ENCODE measurements around the gene EIF4B. TPM values are rescaled to one million over a fixed set of nuclear protein-coding genes. Genes with fewer than 3 reads are reported as not detected.

The EIF4B gene
- total and polyA plus RNA-seq, 2 of the 13 experiments (the other 11 are each of a cell fraction or from before 2014, with no cell fraction given): 416 to 548 TPM

DNA sequence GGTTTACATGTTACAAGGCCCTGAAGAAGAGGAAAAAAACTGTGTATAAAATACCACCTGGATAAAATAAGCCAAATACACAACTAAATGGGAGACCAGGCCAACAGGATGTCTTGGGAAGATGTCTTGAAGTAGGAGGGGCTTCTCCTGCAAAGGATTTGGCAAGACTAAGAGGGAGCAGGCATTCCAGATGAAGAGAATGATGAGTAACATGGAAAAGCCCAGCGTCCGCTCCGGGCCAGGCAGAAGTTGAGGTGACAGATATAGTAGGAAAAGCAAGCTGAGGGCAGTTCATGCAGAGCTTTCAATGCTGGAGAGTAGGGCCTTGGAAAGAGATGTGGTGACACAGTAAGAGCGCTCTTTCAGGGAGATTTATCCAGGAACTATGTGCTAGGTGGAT lies 16.1 kb upstream of the EIF4B start (continued):
- TF ChIP-seq ZNF264 (CRISPR knock-in tag; IDR thresholded peaks at IDR 0.05) (no peak), SATB2 (CRISPR knock-in tag; IDR thresholded peaks at IDR 0.05) (no peak), CENPT (CRISPR knock-in tag; IDR thresholded peaks at IDR 0.05; ENCODE audit: low read depth) (no peak), NFRKB (IDR thresholded peaks at IDR 0.05) (no peak), HMGA1 (CRISPR knock-in tag; conservative IDR thresholded peaks at IDR 0.05) (no peak), ZNF234 (CRISPR knock-in tag; conservative IDR thresholded peaks at IDR 0.05) (no peak)
- TF ChIP-seq, protein P1, sequence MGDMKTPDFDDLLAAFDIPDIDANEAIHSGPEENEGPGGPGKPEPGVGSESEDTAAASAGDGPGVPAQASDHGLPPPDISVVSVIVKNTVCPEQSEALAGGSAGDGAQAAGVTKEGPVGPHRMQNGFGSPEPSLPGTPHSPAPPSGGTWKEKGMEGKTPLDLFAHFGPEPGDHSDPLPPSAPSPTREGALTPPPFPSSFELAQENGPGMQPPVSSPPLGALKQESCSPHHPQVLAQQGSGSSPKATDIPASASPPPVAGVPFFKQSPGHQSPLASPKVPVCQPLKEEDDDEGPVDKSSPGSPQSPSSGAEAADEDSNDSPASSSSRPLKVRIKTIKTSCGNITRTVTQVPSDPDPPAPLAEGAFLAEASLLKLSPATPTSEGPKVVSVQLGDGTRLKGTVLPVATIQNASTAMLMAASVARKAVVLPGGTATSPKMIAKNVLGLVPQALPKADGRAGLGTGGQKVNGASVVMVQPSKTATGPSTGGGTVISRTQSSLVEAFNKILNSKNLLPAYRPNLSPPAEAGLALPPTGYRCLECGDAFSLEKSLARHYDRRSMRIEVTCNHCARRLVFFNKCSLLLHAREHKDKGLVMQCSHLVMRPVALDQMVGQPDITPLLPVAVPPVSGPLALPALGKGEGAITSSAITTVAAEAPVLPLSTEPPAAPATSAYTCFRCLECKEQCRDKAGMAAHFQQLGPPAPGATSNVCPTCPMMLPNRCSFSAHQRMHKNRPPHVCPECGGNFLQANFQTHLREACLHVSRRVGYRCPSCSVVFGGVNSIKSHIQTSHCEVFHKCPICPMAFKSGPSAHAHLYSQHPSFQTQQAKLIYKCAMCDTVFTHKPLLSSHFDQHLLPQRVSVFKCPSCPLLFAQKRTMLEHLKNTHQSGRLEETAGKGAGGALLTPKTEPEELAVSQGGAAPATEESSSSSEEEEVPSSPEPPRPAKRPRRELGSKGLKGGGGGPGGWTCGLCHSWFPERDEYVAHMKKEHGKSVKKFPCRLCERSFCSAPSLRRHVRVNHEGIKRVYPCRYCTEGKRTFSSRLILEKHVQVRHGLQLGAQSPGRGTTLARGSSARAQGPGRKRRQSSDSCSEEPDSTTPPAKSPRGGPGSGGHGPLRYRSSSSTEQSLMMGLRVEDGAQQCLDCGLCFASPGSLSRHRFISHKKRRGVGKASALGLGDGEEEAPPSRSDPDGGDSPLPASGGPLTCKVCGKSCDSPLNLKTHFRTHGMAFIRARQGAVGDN (CRISPR knock-in tag; IDR thresholded peaks at IDR 0.05): no peak
- TF ChIP-seq, protein P2, sequence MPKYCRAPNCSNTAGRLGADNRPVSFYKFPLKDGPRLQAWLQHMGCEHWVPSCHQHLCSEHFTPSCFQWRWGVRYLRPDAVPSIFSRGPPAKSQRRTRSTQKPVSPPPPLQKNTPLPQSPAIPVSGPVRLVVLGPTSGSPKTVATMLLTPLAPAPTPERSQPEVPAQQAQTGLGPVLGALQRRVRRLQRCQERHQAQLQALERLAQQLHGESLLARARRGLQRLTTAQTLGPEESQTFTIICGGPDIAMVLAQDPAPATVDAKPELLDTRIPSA (CRISPR knock-in tag; IDR thresholded peaks at IDR 0.05; ENCODE audit: borderline replicate concordance): no peak
- TF ChIP-seq, protein P3, sequence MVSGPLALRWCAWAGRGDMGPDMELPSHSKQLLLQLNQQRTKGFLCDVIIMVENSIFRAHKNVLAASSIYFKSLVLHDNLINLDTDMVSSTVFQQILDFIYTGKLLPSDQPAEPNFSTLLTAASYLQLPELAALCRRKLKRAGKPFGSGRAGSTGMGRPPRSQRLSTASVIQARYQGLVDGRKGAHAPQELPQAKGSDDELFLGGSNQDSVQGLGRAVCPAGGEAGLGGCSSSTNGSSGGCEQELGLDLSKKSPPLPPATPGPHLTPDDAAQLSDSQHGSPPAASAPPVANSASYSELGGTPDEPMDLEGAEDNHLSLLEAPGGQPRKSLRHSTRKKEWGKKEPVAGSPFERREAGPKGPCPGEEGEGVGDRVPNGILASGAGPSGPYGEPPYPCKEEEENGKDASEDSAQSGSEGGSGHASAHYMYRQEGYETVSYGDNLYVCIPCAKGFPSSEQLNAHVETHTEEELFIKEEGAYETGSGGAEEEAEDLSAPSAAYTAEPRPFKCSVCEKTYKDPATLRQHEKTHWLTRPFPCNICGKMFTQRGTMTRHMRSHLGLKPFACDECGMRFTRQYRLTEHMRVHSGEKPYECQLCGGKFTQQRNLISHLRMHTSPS (CRISPR knock-in tag; IDR thresholded peaks at IDR 0.05; ENCODE audit: low read depth): no peak
- TF ChIP-seq, protein P4, sequence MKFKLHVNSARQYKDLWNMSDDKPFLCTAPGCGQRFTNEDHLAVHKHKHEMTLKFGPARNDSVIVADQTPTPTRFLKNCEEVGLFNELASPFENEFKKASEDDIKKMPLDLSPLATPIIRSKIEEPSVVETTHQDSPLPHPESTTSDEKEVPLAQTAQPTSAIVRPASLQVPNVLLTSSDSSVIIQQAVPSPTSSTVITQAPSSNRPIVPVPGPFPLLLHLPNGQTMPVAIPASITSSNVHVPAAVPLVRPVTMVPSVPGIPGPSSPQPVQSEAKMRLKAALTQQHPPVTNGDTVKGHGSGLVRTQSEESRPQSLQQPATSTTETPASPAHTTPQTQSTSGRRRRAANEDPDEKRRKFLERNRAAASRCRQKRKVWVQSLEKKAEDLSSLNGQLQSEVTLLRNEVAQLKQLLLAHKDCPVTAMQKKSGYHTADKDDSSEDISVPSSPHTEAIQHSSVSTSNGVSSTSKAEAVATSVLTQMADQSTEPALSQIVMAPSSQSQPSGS (CRISPR knock-in tag; IDR thresholded peaks at IDR 0.05): no peak
- TF ChIP-seq, protein P5, sequence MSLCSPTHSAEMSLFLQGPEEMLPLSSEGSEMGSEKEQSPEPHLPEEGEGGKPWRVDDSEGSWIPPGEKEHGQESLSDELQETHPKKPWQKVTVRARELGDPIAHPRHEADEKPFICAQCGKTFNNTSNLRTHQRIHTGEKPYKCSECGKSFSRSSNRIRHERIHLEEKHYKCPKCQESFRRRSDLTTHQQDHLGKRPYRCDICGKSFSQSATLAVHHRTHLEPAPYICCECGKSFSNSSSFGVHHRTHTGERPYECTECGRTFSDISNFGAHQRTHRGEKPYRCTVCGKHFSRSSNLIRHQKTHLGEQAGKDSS (CRISPR knock-in tag; IDR thresholded peaks at IDR 0.05; ENCODE audit: borderline replicate concordance, low read depth): no peak
